Measurements from ENCODE around the gene PET117. TPM values are rescaled to one million over a fixed set of nuclear protein-coding genes. Genes with fewer than 3 reads are reported as not detected.

Gene PET117
- total and polyA plus RNA-seq, 7 donors = 13.2 to 29.4 (median 18.0) TPM

- H3K4me1 ChIP-seq = no peaks in the 10 kb centered on the region
- H3K9me3 ChIP-seq = no peaks in the 10 kb centered on the region
- H3K27ac ChIP-seq = no peak overlapping the region
- intact Hi-C loops (cut with DNase I) = no loop called here
- 15 to 22% (median 18%) methylated on average over 3 of the region's 3 CpGs for WGBS, 3 donors
- TF ChIP-seq CTCF (IDR thresholded peaks at IDR 0.05) = no peak
- no peak overlapping the region for H3K4me3 ChIP-seq
- ATAC-seq = no peak
- no peak for DNase-seq
- H3K36me3 ChIP-seq (ENCODE audit: insufficient read depth in 1 of 2, low read depth in 1 of 2) = peaks cover 5 to 72% of the 10 kb centered on the region in 2 donors
- H3K27me3 ChIP-seq (ENCODE audit: insufficient read depth in 3 of 3, low read length in 2 of 3) = no peaks in the 10 kb centered on the region
Observed at GRCh38 chr20:18188434-18188833, 50.8 kb downstream of the PET117 start.

- no peak for ATAC-seq
- WGBS, 3 donors = 89 to 92% (median 89%) methylated on average over 3 of the region's 3 CpGs
- intact Hi-C loops (cut with DNase I) = no loop called here
- Histone ChIP-seq H3K27ac (no peak overlapping the region), H3K36me3 (ENCODE audit: insufficient read depth in 1 of 2, low read depth in 1 of 2) (peaks cover 5 to 51% of the 10 kb centered on the region in 2 donors), H3K9me3 (no peaks in the 10 kb centered on the region), H3K4me3 (no peak overlapping the region), H3K4me1 (no peaks in the 10 kb centered on the region), H3K27me3 (ENCODE audit: insufficient read depth in 3 of 3, low read length in 2 of 3) (no peaks in the 10 kb centered on the region)
- no peak for TF ChIP-seq CTCF (IDR thresholded peaks at IDR 0.05)
- no peak for DNase-seq
Observed at GRCh38 chr20:18190338-18191233, 52.9 kb downstream of the PET117 start.

GRCh38 chr20:18191306-18191705, 53.6 kb downstream of the PET117 start:
- TF ChIP-seq CTCF (IDR thresholded peaks at IDR 0.05) = no peak
- no peaks in the 10 kb centered on the region for H3K9me3 ChIP-seq
- ATAC-seq (no peak), DNase-seq (no peak)
- 53 to 75% (median 73%) methylated on average over 1 of the region's 1 CpG for WGBS, 3 donors
- intact Hi-C loops (cut with DNase I) = no loop called here
- no peak overlapping the region for H3K27ac ChIP-seq
- H3K4me1 ChIP-seq = no peaks in the 10 kb centered on the region
- peaks cover 5 to 44% of the 10 kb centered on the region in 2 donors for H3K36me3 ChIP-seq (ENCODE audit: insufficient read depth in 1 of 2, low read depth in 1 of 2)
- no peak overlapping the region for H3K4me3 ChIP-seq
- H3K27me3 ChIP-seq (ENCODE audit: insufficient read depth in 3 of 3, low read length in 2 of 3) = no peaks in the 10 kb centered on the region

Other genes starting within 250 kb of the PET117 start
- 10 to 100 TPM; 59.8 to 81.3 (median 69.7) TPM for gene SNX5, start 169.1 kb upstream of the PET117 start, total RNA-seq
- gene SNX5, start 169.1 kb upstream of the PET117 start, polyA plus RNA-seq = 100 to 1,000 TPM in 1 of 3 donors, 10 to 100 TPM in 2; 82.7 to 113 (median 89.6) TPM
- gene MGME1, start 168.8 kb upstream of the PET117 start, total RNA-seq = 10 to 100 TPM in 2 of 4 donors, 1 to 10 TPM in 2; 8.6 to 21.8 (median 12.2) TPM
- 10 to 100 TPM in 1 of 3 donors, 1 to 10 TPM in 2; 4.3 to 13.4 (median 6.8) TPM for gene MGME1, start 168.8 kb upstream of the PET117 start, polyA plus RNA-seq
- gene OVOL2, start 79.9 kb upstream of the PET117 start, total RNA-seq = not detected
- not detected for gene OVOL2, start 79.9 kb upstream of the PET117 start, polyA plus RNA-seq
- gene KAT14, start within 50 bp of the PET117 start, total RNA-seq = 10 to 100 TPM; 18.4 to 23.9 (median 19.9) TPM
- 10 to 100 TPM in 2 of 3 donors, 1 to 10 TPM in 1; 7.6 to 29.8 (median 10.3) TPM for gene KAT14, start within 50 bp of the PET117 start, polyA plus RNA-seq
- 1 to 10 TPM; 5.2 to 9.7 (median 7.3) TPM for gene ZNF133, start 150.7 kb downstream of the PET117 start, total RNA-seq
- 10 to 100 TPM in 1 of 3 donors, 1 to 10 TPM in 2; 7.6 to 10.1 (median 9.8) TPM for gene ZNF133, start 150.7 kb downstream of the PET117 start, polyA plus RNA-seq

All from psoas muscle (tissue), 8 donors.